Activated T-cell treated with anti-CD3 and anti-CD28 coated beads for 24 hours (primary cell): ENCODE data around the gene CHD2.
"Not testable (repeated sequence)": the region's sequence is repeated elsewhere in the genome, so short reads cannot be mapped to it uniquely, and the experiment has no call there.

ENCODE experiments used
- DNase-seq: peaks from one replicate; pipeline ENCODE4 v3.0.0-alpha.2; 2020; ENCODE audit warnings: low read depth

The CHD2 gene

GRCh38 chr15:92906563-92907081, 6.5 kb downstream of the CHD2 start:
- peak; percentile 47 for DNase-seq

- no peak for DNase-seq
These were observed 7.1 kb downstream of the CHD2 start for GRCh38 chr15:92907229-92907628.

- DNase-seq = no peak
These were observed 8.0 kb downstream of the CHD2 start for GRCh38 chr15:92907896-92908712.

GRCh38 chr15:92908713-92909057, 8.6 kb downstream of the CHD2 start:
- DNase-seq = no peak

- DNase-seq = no peak
These were observed 9.1 kb downstream of the CHD2 start for GRCh38 chr15:92909136-92909781.

GRCh38 chr15:92910451-92910850, 10.3 kb downstream of the CHD2 start:
- DNase-seq = no peak

- DNase-seq = no peak
These were observed 14.0 kb downstream of the CHD2 start for GRCh38 chr15:92914103-92914499.

GRCh38 chr15:92914768-92915221, 14.7 kb downstream of the CHD2 start:
- no peak for DNase-seq

- no peak for DNase-seq
These were observed 15.8 kb downstream of the CHD2 start for GRCh38 chr15:92915766-92916435.

- DNase-seq = peak; percentile 88
These were observed 17.7 kb downstream of the CHD2 start for GRCh38 chr15:92917598-92918407.

- not testable (repeated sequence) for DNase-seq
These were observed 18.8 kb downstream of the CHD2 start for GRCh38 chr15:92918881-92919280.

GRCh38 chr15:92920595-92921161, 20.6 kb downstream of the CHD2 start:
- DNase-seq = no peak

GRCh38 chr15:92921215-92922131, 21.3 kb downstream of the CHD2 start:
- no peak for DNase-seq

GRCh38 chr15:92922418-92923002, 22.4 kb downstream of the CHD2 start:
- no peak for DNase-seq

- no peak for DNase-seq
These were observed 24.1 kb downstream of the CHD2 start for GRCh38 chr15:92924216-92924615.

- DNase-seq = no peak
These were observed 25.3 kb downstream of the CHD2 start for GRCh38 chr15:92925454-92925853.

GRCh38 chr15:92928225-92928750, 28.2 kb downstream of the CHD2 start:
- DNase-seq = no peak

- no peak for DNase-seq
These were observed 28.9 kb downstream of the CHD2 start for GRCh38 chr15:92929002-92929401.

GRCh38 chr15:92930054-92930621, 30.0 kb downstream of the CHD2 start:
- no peak for DNase-seq
